Keratinocyte (primary cell): ENCODE data around the gene NR3C2. TPM values are rescaled to one million over a fixed set of nuclear protein-coding genes. Genes with fewer than 3 reads are reported as not detected.

Source experiments
- DNase-seq: peaks from one replicate; pipeline ENCODE4 v3.0.0-alpha.2; 2011; ENCODE audit warnings: low read depth, missing footprints, low spot score
- FAIRE-seq: peaks from 2 replicates; lab custom pipeline; 2011; peaks lifted over from hg19 to GRCh38; lab: Jason Lieb, UNC
- H2AFZ ChIP-seq: 2 replicates; pipeline ENCODE4 v1.6.0; 2012; ENCODE audit warnings: low read length, control low read depth, inconsistent platforms; ENCODE audit not compliant: control insufficient read depth
- H3K27ac ChIP-seq: 2 replicates; pipeline ENCODE4 v1.5.1; 2011; ENCODE audit warnings: low read length; ENCODE audit not compliant: control insufficient read depth, insufficient read depth
- H3K27me3 ChIP-seq: 3 replicates; pipeline ENCODE4 v1.6.0; 2011; ENCODE audit warnings: low read length; ENCODE audit not compliant: control insufficient read depth, insufficient read depth; ENCODE audit errors: extremely low read depth
- H3K36me3 ChIP-seq, 2 experiments: 2 replicates in 1 of 2; 3 replicates in 1 of 2; pipeline ENCODE4 v1.5.1; 2011; ENCODE audit warnings: low read length in 2 of 2, mild to moderate bottlenecking in 1 of 2; ENCODE audit not compliant: control insufficient read depth in 2 of 2, insufficient read depth in 2 of 2; ENCODE audit errors: extremely low read depth in 1 of 2
- H3K4me1 ChIP-seq: 3 replicates; pipeline ENCODE4 v1.5.1; 2011; ENCODE audit warnings: low read length; ENCODE audit not compliant: control insufficient read depth, insufficient read depth; ENCODE audit errors: extremely low read depth
- H3K4me2 ChIP-seq: 3 replicates; pipeline ENCODE4 v1.6.0; 2011; ENCODE audit warnings: low read depth, low read length; ENCODE audit not compliant: control insufficient read depth, insufficient read depth; ENCODE audit errors: extremely low read depth
- H3K4me3 ChIP-seq, 3 experiments: fragments of 200-600 bp in 1 of 3; sonication (generic) in 1 of 3; 2 replicates in 2 of 3; 3 replicates in 1 of 3; pipeline ENCODE4 v1.5.1; 2011 to 2016; ENCODE audit warnings: low read length in 3 of 3, mild to moderate bottlenecking in 3 of 3, control low read depth in 2 of 3, inconsistent platforms in 1 of 3, low read depth in 1 of 3, mixed read lengths in 1 of 3, mixed run types in 1 of 3, moderate library complexity in 1 of 3; ENCODE audit not compliant: control insufficient read depth in 2 of 3, insufficient read depth in 2 of 3; ENCODE audit errors: extremely low read depth in 1 of 3
- H3K79me2 ChIP-seq: 2 replicates; pipeline ENCODE4 v1.6.0; 2012; ENCODE audit warnings: low read length; ENCODE audit not compliant: control insufficient read depth, insufficient read depth
- H3K9ac ChIP-seq: 3 replicates; pipeline ENCODE4 v1.6.0; 2011; ENCODE audit warnings: low read length; ENCODE audit not compliant: control insufficient read depth, insufficient read depth; ENCODE audit errors: extremely low read depth
- H3K9me1 ChIP-seq: 3 replicates; pipeline ENCODE4 v1.6.0; 2011; ENCODE audit warnings: low read length; ENCODE audit not compliant: control insufficient read depth, insufficient read depth; ENCODE audit errors: extremely low read depth
- H3K9me3 ChIP-seq: 2 replicates; pipeline ENCODE4 v1.5.1; 2012; ENCODE audit warnings: low read depth, low read length; ENCODE audit not compliant: control insufficient read depth
- H4K20me1 ChIP-seq: 3 replicates; pipeline ENCODE4 v1.6.0; 2011; ENCODE audit warnings: low read length; ENCODE audit not compliant: control insufficient read depth, insufficient read depth; ENCODE audit errors: extremely low read depth
- CTCF ChIP-seq, 3 experiments: IDR thresholded peaks in 1 of 3; conservative IDR thresholded peaks in 1 of 3; optimal IDR thresholded peaks in 1 of 3; 2 replicates in 2 of 3; 3 replicates in 1 of 3; pipeline versions ENCODE3 to v1.5.1; 2011; ENCODE audit warnings: low read length in 3 of 3, mild to moderate bottlenecking in 3 of 3, moderate library complexity in 2 of 3, control low read depth in 1 of 3, inconsistent platforms in 1 of 3; ENCODE audit not compliant: insufficient read depth in 2 of 3; ENCODE audit errors: extremely low read depth in 1 of 3
- EZH2 ChIP-seq: IDR thresholded peaks from one replicate; pipeline ENCODE4 v1.6.1; 2012; ENCODE audit warnings: inconsistent platforms, mild to moderate bottlenecking, low read length, moderate library complexity
- dilution Hi-C: fragments of 300-500 bp; cut with MboI; formaldehyde crosslinking; loops from one replicate; pipeline ENCODE4 v1.7.0; 2020; ENCODE audit warnings: low sequenced_read_pairs; ENCODE audit not compliant: extremely low pct_ligation_motif_present
- polyA plus RNA-seq, 5 experiments: library from polyadenylated mRNA; depleted of rRNA in 3 of 5; stranded (reverse) in 3 of 5; stranded (forward) in 1 of 5; unstranded in 1 of 5; fragments of >200 nt; gene quantifications; 1 replicate in 1 of 5; 2 replicates in 3 of 5; 3 replicates in 1 of 5; pipeline versions ENCODE4 v1.2.1 to v1.2.3, GENCODE V29; 2011 to 2012; ENCODE audit warnings: missing spikeins in 2 of 5, low read depth in 1 of 5, low replicate concordance in 1 of 5

Gene NR3C2
- polyA plus RNA-seq, 1 donor (not counting 4 experiments of a cell fraction or from before 2014, with no cell fraction given) = 1.5 TPM

DNA sequence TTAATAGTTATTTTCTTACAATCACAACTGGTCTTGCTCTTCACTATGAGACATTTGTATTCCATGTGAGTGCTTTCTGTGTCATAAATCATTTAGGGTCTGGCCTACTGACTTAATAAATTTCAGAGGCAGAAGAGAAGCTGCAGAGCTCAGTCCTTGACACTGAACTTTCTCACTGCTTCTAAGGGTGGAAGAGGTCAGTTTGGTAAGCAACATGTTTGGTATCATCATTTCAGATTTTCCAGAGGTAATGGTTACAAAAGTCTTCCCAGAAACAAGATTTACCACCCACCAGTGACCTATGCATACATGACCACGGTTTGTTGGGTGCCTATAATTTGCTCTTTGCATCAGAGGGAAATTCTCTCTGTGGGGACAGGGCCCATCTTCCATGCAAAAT is 148.6 kb downstream of the NR3C2 start:
- no peak overlapping the region for H2AFZ ChIP-seq
- dilution Hi-C loops = no loop called here
- DNase-seq = no peak
- H3K9me1 ChIP-seq = no peaks in the 10 kb centered on the region
- no peak for TF ChIP-seq CTCF (optimal IDR thresholded peaks at IDR 0.05 in 1 of 3, IDR thresholded peaks at IDR 0.05 in 1 of 3, conservative IDR thresholded peaks at IDR 0.05 in 1 of 3; ENCODE audit: extremely low read depth in 1 of 3, insufficient read depth in 2 of 3, low read length in 3 of 3)
- TF ChIP-seq EZH2 = no peak
- no peaks in the 10 kb centered on the region for H3K9me3 ChIP-seq
- no peak overlapping the region for H3K27ac ChIP-seq
- FAIRE-seq = no peak
- H3K36me3 ChIP-seq = no peaks in the 10 kb centered on the region
- no peaks in the 10 kb centered on the region for H4K20me1 ChIP-seq
- no peak overlapping the region for H3K4me2 ChIP-seq
- H3K4me3 ChIP-seq = no peak overlapping the region
- H3K4me1 ChIP-seq = no peaks in the 10 kb centered on the region
- H3K79me2 ChIP-seq = no peaks in the 10 kb centered on the region
- H3K9ac ChIP-seq = no peak overlapping the region
- no peaks in the 10 kb centered on the region for H3K27me3 ChIP-seq

DNA sequence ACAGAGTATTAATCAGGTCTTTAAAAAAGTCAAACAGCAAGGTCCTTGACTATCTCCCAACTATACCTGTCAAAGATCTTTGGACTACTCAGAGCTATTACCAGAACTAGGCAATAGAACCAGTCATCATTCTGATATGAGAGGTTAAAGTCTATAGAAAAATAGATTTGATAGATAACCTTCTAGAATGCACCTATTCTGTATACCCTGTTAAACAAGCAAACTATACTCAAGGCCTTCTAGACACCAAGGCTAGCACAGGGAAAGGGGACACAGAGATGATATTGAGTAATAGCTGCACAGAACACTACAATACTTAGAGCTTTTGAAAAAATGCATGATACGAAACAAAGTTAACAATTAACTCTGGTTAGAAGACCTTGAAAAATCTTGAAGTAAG is 149.5 kb downstream of the NR3C2 start:
- DNase-seq = no peak
- Histone ChIP-seq H3K9me1 (no peaks in the 10 kb centered on the region), H3K4me2 (no peak overlapping the region), H4K20me1 (no peaks in the 10 kb centered on the region), H3K27me3 (no peaks in the 10 kb centered on the region), H3K27ac (no peak overlapping the region), H3K4me1 (no peaks in the 10 kb centered on the region), H3K4me3 (no peak overlapping the region), H3K9ac (no peak overlapping the region), H3K36me3 (no peaks in the 10 kb centered on the region), H2AFZ (no peak overlapping the region), H3K9me3 (no peaks in the 10 kb centered on the region), H3K79me2 (no peaks in the 10 kb centered on the region)
- TF ChIP-seq EZH2 (no peak), CTCF (optimal IDR thresholded peaks at IDR 0.05 in 1 of 3, IDR thresholded peaks at IDR 0.05 in 1 of 3, conservative IDR thresholded peaks at IDR 0.05 in 1 of 3; ENCODE audit: extremely low read depth in 1 of 3, insufficient read depth in 2 of 3, low read length in 3 of 3) (no peak)
- no peak for FAIRE-seq
- dilution Hi-C loops = no loop called here
